K562 treated with DMSO at 1 percent for 12 hours (cell line): ENCODE measurements around the gene IL6ST. TPM values are rescaled to one million over a fixed set of nuclear protein-coding genes. Genes with fewer than 3 reads are reported as not detected.

ENCODE experiments used
- total RNA-seq: library from RNA; unstranded; fragments of 300-600 nt; gene quantifications from 2 replicates; pipeline ENCODE4 v1.2.3, GENCODE V29; 2022; ENCODE audit not compliant: insufficient read depth

Gene IL6ST
- total RNA-seq, result 1.9 and 18.4 TPM in 2 replicates

GRCh38 chr5:55994495-55994997 is at the start of gene IL6ST:
Gene IL6ST, minus strand, starts transcription at chr5:55994963. Its CDS starts 18,685 bp downstream, at chr5:55976278.

Other genes starting within 250 kb of the IL6ST start
- gene IL31RA, start 143.6 kb downstream of the IL6ST start, total RNA-seq, result not detected in 2 replicates
- gene ANKRD55, start 238.4 kb upstream of the IL6ST start, total RNA-seq, result 5.3 and 5.6 TPM in 2 replicates